AG04450 (cell line): ENCODE measurements around the gene GRIP1. TPM values are rescaled to one million over a fixed set of nuclear protein-coding genes. Genes with fewer than 3 reads are reported as not detected.

Experiments
- CTCF ChIA-PET: fragments of 300-600, 350-600 bp; formaldehyde crosslinking; extraction: SDS; loops from one replicate; lab custom pipeline; 2022; ENCODE audit warnings: antibody characterized with exemption, inconsistent platforms; lab: Charles Lee
- POLR2A ChIA-PET: fragments of 350-600 bp; formaldehyde crosslinking; extraction: SDS; loops from one replicate; lab custom pipeline; 2021; ENCODE audit warnings: antibody characterized with exemption, inconsistent platforms; lab: Yijun Ruan, JAX
- DNase-seq: peaks from one replicate; pipeline ENCODE4 v3.0.0-alpha.2; 2011; ENCODE audit warnings: low read depth, low spot score
- H3K27ac ChIP-seq: one replicate; pipeline ENCODE4 v1.5.1; 2012; ENCODE audit warnings: low read depth, low read length, control low read depth
- H3K27me3 ChIP-seq: one replicate; pipeline ENCODE4 v1.6.0; 2012; ENCODE audit warnings: low read length; ENCODE audit not compliant: control insufficient read depth, insufficient read depth
- H3K4me3 ChIP-seq: 2 replicates; pipeline ENCODE4 v1.5.1; 2011; ENCODE audit warnings: mild to moderate bottlenecking, low read depth, low read length, control low read depth
- H3K9me3 ChIP-seq: 2 replicates; pipeline ENCODE4 v1.5.1; 2012; ENCODE audit warnings: low read length; ENCODE audit not compliant: control insufficient read depth, insufficient read depth
- polyA plus RNA-seq: library from polyadenylated mRNA; depleted of rRNA; stranded (reverse); fragments of >200 nt; gene quantifications from 2 replicates; pipeline ENCODE4 v1.2.3, GENCODE V29; 2011
- TF ChIP-seq, protein P1 (sequence below): IDR thresholded peaks from 2 replicates; pipeline ENCODE4 v1.5.1; 2011; ENCODE audit warnings: low read depth, low read length, control low read depth, inconsistent platforms

Gene GRIP1
- polyA plus RNA-seq, 1 experiment: not detected

DNA sequence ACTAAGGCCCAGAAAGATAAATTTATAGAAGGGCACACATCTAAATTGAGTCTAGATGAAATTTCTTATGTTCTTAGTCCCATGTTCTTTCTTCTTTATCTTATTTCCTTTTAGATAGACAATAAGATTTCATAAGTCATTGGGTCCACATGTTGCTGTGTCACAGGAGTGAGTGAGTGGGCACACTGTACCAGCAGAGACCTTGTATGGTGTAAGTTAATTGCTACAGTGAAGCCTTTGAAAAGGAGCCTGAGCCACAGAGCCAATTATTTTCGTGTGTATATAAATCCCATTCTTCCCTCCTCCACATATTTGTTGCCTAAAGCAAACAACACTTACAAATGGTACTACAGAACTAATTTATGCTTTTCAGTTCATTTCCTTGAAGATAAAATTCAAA, 79.1 kb downstream of the GRIP1 start:
- DNase-seq: no peak
- Histone ChIP-seq H3K27ac (no peak overlapping the region), H3K9me3 (no peaks in the 10 kb centered on the region), H3K4me3 (no peak overlapping the region), H3K27me3 (peaks cover 2% of the 10 kb centered on the region)
- CTCF ChIA-PET: no interaction called here
- POLR2A ChIA-PET: no interaction called here
- TF ChIP-seq, protein P1, sequence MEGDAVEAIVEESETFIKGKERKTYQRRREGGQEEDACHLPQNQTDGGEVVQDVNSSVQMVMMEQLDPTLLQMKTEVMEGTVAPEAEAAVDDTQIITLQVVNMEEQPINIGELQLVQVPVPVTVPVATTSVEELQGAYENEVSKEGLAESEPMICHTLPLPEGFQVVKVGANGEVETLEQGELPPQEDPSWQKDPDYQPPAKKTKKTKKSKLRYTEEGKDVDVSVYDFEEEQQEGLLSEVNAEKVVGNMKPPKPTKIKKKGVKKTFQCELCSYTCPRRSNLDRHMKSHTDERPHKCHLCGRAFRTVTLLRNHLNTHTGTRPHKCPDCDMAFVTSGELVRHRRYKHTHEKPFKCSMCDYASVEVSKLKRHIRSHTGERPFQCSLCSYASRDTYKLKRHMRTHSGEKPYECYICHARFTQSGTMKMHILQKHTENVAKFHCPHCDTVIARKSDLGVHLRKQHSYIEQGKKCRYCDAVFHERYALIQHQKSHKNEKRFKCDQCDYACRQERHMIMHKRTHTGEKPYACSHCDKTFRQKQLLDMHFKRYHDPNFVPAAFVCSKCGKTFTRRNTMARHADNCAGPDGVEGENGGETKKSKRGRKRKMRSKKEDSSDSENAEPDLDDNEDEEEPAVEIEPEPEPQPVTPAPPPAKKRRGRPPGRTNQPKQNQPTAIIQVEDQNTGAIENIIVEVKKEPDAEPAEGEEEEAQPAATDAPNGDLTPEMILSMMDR: no peak

DNA sequence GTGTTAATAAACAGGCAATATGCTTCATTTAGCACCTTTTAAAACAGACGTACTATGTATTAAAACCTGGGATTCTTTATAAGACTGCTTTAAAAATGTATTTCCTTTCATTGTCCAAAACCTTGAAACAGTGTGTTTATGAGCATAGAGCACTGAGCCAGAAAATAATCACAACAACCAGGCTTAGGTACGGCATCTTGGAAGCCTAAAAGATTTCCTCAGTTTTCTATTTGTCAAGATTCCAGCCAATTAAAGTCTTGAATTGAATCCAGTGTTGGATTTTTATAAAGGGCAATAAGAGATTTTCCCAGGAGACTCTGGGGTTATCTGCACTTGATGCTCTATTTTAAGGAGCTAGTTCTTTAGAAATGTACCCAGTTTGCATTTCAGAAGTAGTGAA, 80.3 kb downstream of the GRIP1 start:
- H3K4me3 ChIP-seq: no peak overlapping the region
- TF ChIP-seq, protein P1: no peak
- H3K27ac ChIP-seq: no peak overlapping the region
- ChIA-PET POLR2A (no interaction called here), CTCF (no interaction called here)
- H3K9me3 ChIP-seq: no peaks in the 10 kb centered on the region
- DNase-seq: no peak
- no peaks in the 10 kb centered on the region for H3K27me3 ChIP-seq

- H3K4me3 ChIP-seq: no peak overlapping the region
- TF ChIP-seq, protein P1: no peak
- POLR2A ChIA-PET: no interaction called here
- CTCF ChIA-PET: no interaction called here
- H3K27ac ChIP-seq: no peak overlapping the region
- DNase-seq: no peak
- H3K9me3 ChIP-seq: no peaks in the 10 kb centered on the region
- H3K27me3 ChIP-seq: no peaks in the 10 kb centered on the region
These were observed 80.8 kb downstream of the GRIP1 start for GRCh38 chr12:66598079-66598478.

DNA sequence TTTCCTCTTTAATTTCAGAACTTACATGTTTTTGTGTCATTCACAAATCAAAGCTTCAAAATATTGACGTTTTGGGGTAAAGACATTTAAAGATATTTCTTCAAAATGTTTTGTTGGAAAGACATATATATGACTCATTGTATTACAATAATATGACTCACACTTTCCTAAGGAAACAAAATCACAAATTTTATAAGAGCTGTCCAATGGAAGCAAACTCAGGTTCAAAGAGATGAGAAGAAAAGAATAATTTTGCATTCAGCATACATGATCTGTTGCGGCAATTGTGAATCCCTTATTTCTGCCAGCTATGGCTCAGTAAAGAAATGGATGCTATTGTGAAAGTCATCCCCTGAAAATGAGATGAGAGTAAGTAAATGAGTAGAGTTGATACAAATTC, 82.7 kb downstream of the GRIP1 start:
- POLR2A ChIA-PET: no interaction called here
- H3K27ac ChIP-seq: no peak overlapping the region
- no peaks in the 10 kb centered on the region for H3K27me3 ChIP-seq
- no peak overlapping the region for H3K4me3 ChIP-seq
- H3K9me3 ChIP-seq: no peaks in the 10 kb centered on the region
- DNase-seq: no peak
- CTCF ChIA-PET: no interaction called here
- TF ChIP-seq, protein P1: no peak

- Histone ChIP-seq H3K27ac (no peak overlapping the region), H3K9me3 (no peaks in the 10 kb centered on the region), H3K4me3 (no peak overlapping the region), H3K27me3 (no peaks in the 10 kb centered on the region)
- POLR2A ChIA-PET: no interaction called here
- CTCF ChIA-PET: no interaction called here
- no peak for DNase-seq
- TF ChIP-seq, protein P1: no peak
These were observed 84.2 kb downstream of the GRIP1 start for GRCh38 chr12:66594688-66595087.
